Measurements from ENCODE around the gene CDH16.

DNA sequence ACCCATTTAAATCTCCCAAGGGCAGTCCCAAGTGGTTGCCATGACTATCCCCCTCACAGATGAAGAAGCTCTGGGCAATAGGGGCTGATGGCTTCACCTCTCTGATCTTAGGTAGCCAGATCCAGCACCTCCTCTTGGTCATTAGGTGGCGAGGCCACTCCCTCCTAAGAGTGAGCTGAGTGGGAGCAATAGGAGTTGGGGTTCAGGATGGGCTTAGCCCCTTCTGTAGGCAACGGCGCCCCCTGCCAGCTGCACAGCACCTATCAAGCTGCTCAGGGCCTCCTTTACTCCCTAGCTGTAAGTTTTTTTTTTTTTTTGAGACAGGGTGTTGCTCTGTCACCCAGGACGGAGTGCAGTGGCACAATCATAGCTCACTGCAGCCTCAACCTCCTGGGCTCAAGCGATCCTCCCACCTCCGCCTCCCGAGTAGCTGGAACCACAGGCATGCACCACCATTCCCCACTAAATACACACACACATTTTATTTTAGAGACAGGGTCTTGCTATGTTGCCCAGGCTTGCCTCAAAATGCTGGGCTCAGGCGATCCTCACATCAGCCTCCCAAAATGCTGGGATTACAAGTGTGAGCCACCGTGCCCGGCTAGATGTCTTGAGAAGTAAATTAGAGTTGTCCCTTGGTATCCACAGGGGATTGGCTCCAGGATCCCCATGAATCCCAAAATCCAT, 10.2 kb upstream of the CDH16 start:
- TF ChIP-seq, protein P1, sequence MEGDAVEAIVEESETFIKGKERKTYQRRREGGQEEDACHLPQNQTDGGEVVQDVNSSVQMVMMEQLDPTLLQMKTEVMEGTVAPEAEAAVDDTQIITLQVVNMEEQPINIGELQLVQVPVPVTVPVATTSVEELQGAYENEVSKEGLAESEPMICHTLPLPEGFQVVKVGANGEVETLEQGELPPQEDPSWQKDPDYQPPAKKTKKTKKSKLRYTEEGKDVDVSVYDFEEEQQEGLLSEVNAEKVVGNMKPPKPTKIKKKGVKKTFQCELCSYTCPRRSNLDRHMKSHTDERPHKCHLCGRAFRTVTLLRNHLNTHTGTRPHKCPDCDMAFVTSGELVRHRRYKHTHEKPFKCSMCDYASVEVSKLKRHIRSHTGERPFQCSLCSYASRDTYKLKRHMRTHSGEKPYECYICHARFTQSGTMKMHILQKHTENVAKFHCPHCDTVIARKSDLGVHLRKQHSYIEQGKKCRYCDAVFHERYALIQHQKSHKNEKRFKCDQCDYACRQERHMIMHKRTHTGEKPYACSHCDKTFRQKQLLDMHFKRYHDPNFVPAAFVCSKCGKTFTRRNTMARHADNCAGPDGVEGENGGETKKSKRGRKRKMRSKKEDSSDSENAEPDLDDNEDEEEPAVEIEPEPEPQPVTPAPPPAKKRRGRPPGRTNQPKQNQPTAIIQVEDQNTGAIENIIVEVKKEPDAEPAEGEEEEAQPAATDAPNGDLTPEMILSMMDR (conservative IDR thresholded peaks at IDR 0.05 in 1 of 2, IDR thresholded peaks at IDR 0.05 in 1 of 2; ENCODE audit: low read depth in 1 of 2, low read length in 2 of 2), result peak; percentile 51 to 58
- no peak for TF ChIP-seq EZH2 (IDR thresholded peaks at IDR 0.05; ENCODE audit: low read length, missing control alignments)

Measured in fibroblast of lung (primary cell).